Hepatocyte (in vitro differentiated cells): ENCODE data around the gene LAMB4. TPM values are rescaled to one million over a fixed set of nuclear protein-coding genes. Genes with fewer than 3 reads are reported as not detected.

Source experiments
- DNase-seq: peaks from one replicate; pipeline ENCODE4 v3.0.0-alpha.2; 2016; ENCODE audit warnings: low spot score
- H2AFZ ChIP-seq: fragments of 200-600 bp; sonication (generic); 2 replicates; pipeline ENCODE4 v1.6.0; 2016; ENCODE audit warnings: antibody characterized with exemption, mild to moderate bottlenecking
- H3K27ac ChIP-seq: fragments of 200-600 bp; sonication (generic); 2 replicates; pipeline ENCODE4 v1.5.1; 2016; ENCODE audit warnings: mild to moderate bottlenecking
- H3K27me3 ChIP-seq: fragments of 200-600 bp; sonication (generic); 2 replicates; pipeline ENCODE4 v1.6.1; 2016
- H3K36me3 ChIP-seq: fragments of 200-600 bp; sonication (generic); replicated peaks from 2 replicates; pipeline ENCODE4 v1.5.1; 2016; ENCODE audit warnings: low read depth; ENCODE audit not compliant: insufficient read depth
- H3K4me1 ChIP-seq: fragments of 200-600 bp; sonication (generic); 2 replicates; pipeline ENCODE4 v1.5.1; 2016; ENCODE audit warnings: mild to moderate bottlenecking, moderate library complexity; ENCODE audit not compliant: insufficient read depth
- H3K4me2 ChIP-seq: fragments of 200-600 bp; sonication (generic); 2 replicates; pipeline ENCODE4 v1.6.0; 2016
- H3K4me3 ChIP-seq: fragments of 200-600 bp; sonication (generic); 2 replicates; pipeline ENCODE4 v1.5.1; 2016; ENCODE audit warnings: mild to moderate bottlenecking
- H3K79me2 ChIP-seq: fragments of 200-600 bp; sonication (generic); 2 replicates; pipeline ENCODE4 v1.6.0; 2017; ENCODE audit warnings: mild to moderate bottlenecking
- H3K9me2 ChIP-seq: fragments of 200-600 bp; sonication (generic); replicated peaks from 2 replicates; pipeline ENCODE4 v1.6.0; 2017; ENCODE audit warnings: mild to moderate bottlenecking; ENCODE audit not compliant: insufficient read depth
- H3K9me3 ChIP-seq: fragments of 200-600 bp; sonication (generic); 2 replicates; pipeline ENCODE4 v1.5.1; 2016; ENCODE audit warnings: low read depth, mild to moderate bottlenecking
- H4K20me1 ChIP-seq: fragments of 200-600 bp; sonication (generic); 2 replicates; pipeline ENCODE4 v1.6.0; 2016; ENCODE audit warnings: mild to moderate bottlenecking; ENCODE audit not compliant: insufficient read depth, poor library complexity, severe bottlenecking
- EZH2 ChIP-seq: fragments of 200-600 bp; sonication (generic); IDR thresholded peaks from 2 replicates; pipeline ENCODE4 v1.6.1; 2016; ENCODE audit warnings: antibody characterized with exemption, mild to moderate bottlenecking, borderline replicate concordance
- EZH2phosphoT487 ChIP-seq: fragments of 200-600 bp; sonication (generic); IDR thresholded peaks from one replicate; pipeline ENCODE4 v1.6.1; 2018; ENCODE audit warnings: antibody characterized with exemption, mild to moderate bottlenecking, low read depth, moderate library complexity; ENCODE audit not compliant: unreplicated experiment, severe bottlenecking
- WGBS: methylation state at CpG from one replicate; pipeline ENCODE4 v1.1.6; 2016; ENCODE audit warnings: low lambda C conversion rate; ENCODE audit errors: missing lambda C conversion rate; 5-methylcytosine and 5-hydroxymethylcytosine counted together
- polyA plus RNA-seq: library from polyadenylated mRNA; unstranded; fragments of >200 nt; fragmentation: Nextera tagmentation; extraction: Ambion mirVana; gene quantifications from 2 replicates; pipeline ENCODE4 v1.2.1, GENCODE V29; 2016
- total RNA-seq: library from RNA; depleted of rRNA; stranded (reverse); fragments of >200 nt; gene quantifications from 2 replicates; pipeline ENCODE4 v1.2.3, GENCODE V29; 2014
- TF ChIP-seq, protein P1 (sequence below): fragments of 200-600 bp; sonication (generic); IDR thresholded peaks from 2 replicates; pipeline ENCODE4 v1.5.1; 2016; ENCODE audit warnings: antibody characterized with exemption, mild to moderate bottlenecking; ENCODE audit not compliant: poor library complexity

The LAMB4 gene
- total and polyA plus RNA-seq, 2 experiments from 2014 or later = 1.3 to 1.9 TPM

DNA sequence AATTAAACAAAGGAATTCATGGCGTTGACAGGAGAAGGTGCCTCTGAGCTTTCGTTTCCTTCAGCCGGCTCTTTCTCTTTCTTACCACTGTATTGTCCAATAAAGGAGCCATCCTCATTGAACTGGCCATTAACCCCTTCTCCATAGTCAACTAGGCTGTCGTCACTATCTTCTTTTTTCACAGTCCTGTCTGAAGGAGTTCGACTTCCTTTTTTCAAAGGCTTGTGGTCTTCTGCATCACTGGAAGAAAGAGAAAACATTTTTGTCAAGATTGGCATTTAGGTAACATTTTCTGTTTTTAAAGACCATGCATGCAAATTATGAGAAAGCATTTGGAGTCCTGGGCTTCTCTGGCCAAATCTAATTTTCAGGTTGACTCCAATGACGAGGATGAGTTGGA, 19.7 kb upstream of the LAMB4 start:
- TF ChIP-seq, protein P1, sequence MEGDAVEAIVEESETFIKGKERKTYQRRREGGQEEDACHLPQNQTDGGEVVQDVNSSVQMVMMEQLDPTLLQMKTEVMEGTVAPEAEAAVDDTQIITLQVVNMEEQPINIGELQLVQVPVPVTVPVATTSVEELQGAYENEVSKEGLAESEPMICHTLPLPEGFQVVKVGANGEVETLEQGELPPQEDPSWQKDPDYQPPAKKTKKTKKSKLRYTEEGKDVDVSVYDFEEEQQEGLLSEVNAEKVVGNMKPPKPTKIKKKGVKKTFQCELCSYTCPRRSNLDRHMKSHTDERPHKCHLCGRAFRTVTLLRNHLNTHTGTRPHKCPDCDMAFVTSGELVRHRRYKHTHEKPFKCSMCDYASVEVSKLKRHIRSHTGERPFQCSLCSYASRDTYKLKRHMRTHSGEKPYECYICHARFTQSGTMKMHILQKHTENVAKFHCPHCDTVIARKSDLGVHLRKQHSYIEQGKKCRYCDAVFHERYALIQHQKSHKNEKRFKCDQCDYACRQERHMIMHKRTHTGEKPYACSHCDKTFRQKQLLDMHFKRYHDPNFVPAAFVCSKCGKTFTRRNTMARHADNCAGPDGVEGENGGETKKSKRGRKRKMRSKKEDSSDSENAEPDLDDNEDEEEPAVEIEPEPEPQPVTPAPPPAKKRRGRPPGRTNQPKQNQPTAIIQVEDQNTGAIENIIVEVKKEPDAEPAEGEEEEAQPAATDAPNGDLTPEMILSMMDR = no peak
- TF ChIP-seq EZH2 (no peak), EZH2phosphoT487 (no peak)
- no peak overlapping the region for H3K4me3 ChIP-seq
- H4K20me1 ChIP-seq = no peaks in the 10 kb centered on the region
- H3K9me3 ChIP-seq = no peaks in the 10 kb centered on the region
- H3K4me2 ChIP-seq = no peak overlapping the region
- no peak overlapping the region for H3K27ac ChIP-seq
- no peak overlapping the region for H2AFZ ChIP-seq
- DNase-seq = no peak
- no peaks in the 10 kb centered on the region for H3K9me2 ChIP-seq
- H3K36me3 ChIP-seq = no peaks in the 10 kb centered on the region
- H3K79me2 ChIP-seq = no peaks in the 10 kb centered on the region
- peaks cover 6% of the 10 kb centered on the region for H3K4me1 ChIP-seq
- no peaks in the 10 kb centered on the region for H3K27me3 ChIP-seq
- 66% methylated on average over 6 of the region's 6 CpGs for WGBS

GRCh38 chr7:108149119-108149518, 19.0 kb upstream of the LAMB4 start:
- Histone ChIP-seq H3K9me2 (no peaks in the 10 kb centered on the region), H3K27ac (no peak overlapping the region), H3K79me2 (no peaks in the 10 kb centered on the region), H2AFZ (no peak overlapping the region), H3K4me2 (no peak overlapping the region), H3K4me3 (no peak overlapping the region), H4K20me1 (no peaks in the 10 kb centered on the region), H3K36me3 (no peaks in the 10 kb centered on the region), H3K4me1 (peaks cover 6% of the 10 kb centered on the region), H3K27me3 (no peaks in the 10 kb centered on the region), H3K9me3 (no peaks in the 10 kb centered on the region)
- 85% methylated on average over 5 of the region's 5 CpGs for WGBS
- no peak for DNase-seq
- TF ChIP-seq, protein P1 = no peak

- DNase-seq = peak; percentile 18
- H3K4me1 ChIP-seq = peaks cover 6% of the 10 kb centered on the region
Observed at GRCh38 chr7:108147031-108147563, 16.9 kb upstream of the LAMB4 start.

More at GRCh38 chr7:108147031-108147563, 16.9 kb upstream of the LAMB4 start:
- TF ChIP-seq, protein P1 = no peak
- TF ChIP-seq EZH2phosphoT487 = no peak
- H3K4me2 ChIP-seq = no peak overlapping the region
- H3K27ac ChIP-seq = no peak overlapping the region
- H3K79me2 ChIP-seq = no peaks in the 10 kb centered on the region
- H2AFZ ChIP-seq = no peak overlapping the region
- H4K20me1 ChIP-seq = no peaks in the 10 kb centered on the region
- no peaks in the 10 kb centered on the region for H3K36me3 ChIP-seq
- H3K9me2 ChIP-seq = no peaks in the 10 kb centered on the region
- H3K9me3 ChIP-seq = no peaks in the 10 kb centered on the region
- no peak overlapping the region for H3K4me3 ChIP-seq
- WGBS = 76% methylated on average over 6 of the region's 6 CpGs
- no peaks in the 10 kb centered on the region for H3K27me3 ChIP-seq
